Cardiac muscle cell (in vitro differentiated cells and primary cell): ENCODE results near the gene DLGAP4. TPM values are rescaled to one million over a fixed set of nuclear protein-coding genes. Genes with fewer than 3 reads are reported as not detected.

Experiments used
- DNase-seq, 2 donors: peaks; one replicate each; pipeline versions ENCODE4 v3.0.0 to v3.0.0-alpha.2; 2010 to 2017; ENCODE audit warnings: low read depth in 1 of 2, low spot score in 1 of 2
- H3K27ac ChIP-seq: fragments of 200-600 bp; sonication (generic); 2 replicates; pipeline ENCODE4 v1.5.1; 2016
- H3K27me3 ChIP-seq: fragments of 200-600 bp; sonication (generic); 2 replicates; pipeline ENCODE4 v1.6.0; 2016; ENCODE audit warnings: control low read depth
- H3K36me3 ChIP-seq: fragments of 200-600 bp; sonication (generic); 2 replicates; pipeline ENCODE4 v1.5.1; 2016; ENCODE audit warnings: control low read depth
- H3K4me1 ChIP-seq: fragments of 200-600 bp; sonication (generic); 2 replicates; pipeline ENCODE4 v1.8.1; 2017; ENCODE audit warnings: low read depth, mild to moderate bottlenecking, mixed run types
- H3K4me3 ChIP-seq: fragments of 200-600 bp; sonication (generic); 2 replicates; pipeline ENCODE4 v1.5.1; 2016; ENCODE audit warnings: mild to moderate bottlenecking
- H3K9me3 ChIP-seq: fragments of 200-600 bp; sonication (generic); 2 replicates; pipeline ENCODE4 v1.5.1; 2017; ENCODE audit warnings: low read depth, mild to moderate bottlenecking, control low read depth
- polyA plus RNA-seq: library from polyadenylated mRNA; unstranded; fragments of >200 nt; fragmentation: Nextera tagmentation; extraction: Ambion mirVana; gene quantifications from 2 replicates; pipeline ENCODE4 v1.2.1, GENCODE V29; 2016
- total RNA-seq: library from RNA; depleted of rRNA; stranded (reverse); fragments of >200 nt; gene quantifications from 2 replicates; pipeline ENCODE4 v1.2.3, GENCODE V29; 2016
- TF ChIP-seq, protein P1 (sequence below): IDR thresholded peaks from 2 replicates; pipeline ENCODE4 v1.5.1; 2012; ENCODE audit warnings: low read depth, mild to moderate bottlenecking, low read length

The DLGAP4 gene
- total and polyA plus RNA-seq, 2 experiments from 2014 or later = 45.7 to 51.6 TPM

DNA sequence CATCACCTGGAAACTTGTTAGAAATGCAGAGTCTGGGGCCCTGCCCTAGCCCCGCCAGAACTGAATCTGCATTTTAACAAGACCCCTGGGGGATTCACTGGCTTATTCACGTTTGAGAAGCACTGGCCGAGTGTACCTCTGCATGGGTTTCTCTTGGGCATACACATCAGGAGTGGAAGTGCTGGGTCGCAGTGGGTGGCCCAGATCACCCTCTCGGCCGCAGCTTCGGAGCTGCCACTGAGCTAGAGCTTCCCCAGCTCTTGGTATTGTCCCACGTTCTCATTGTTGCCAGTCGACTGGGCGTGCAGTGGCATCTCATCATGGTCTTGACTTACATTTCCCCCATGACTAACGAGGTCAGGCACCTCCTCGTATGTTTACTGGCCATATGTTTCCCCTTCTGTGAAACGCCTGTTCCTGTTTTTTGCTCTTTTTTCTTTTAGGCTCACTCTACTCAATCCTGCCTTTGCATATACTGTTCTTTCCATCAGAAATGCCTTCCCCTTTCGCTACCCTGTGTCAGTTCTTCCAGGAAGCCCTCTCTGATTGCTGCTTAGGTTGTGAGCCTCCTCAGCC is 3.0 kb upstream of the DLGAP4 start:
- no peak for DNase-seq
- Histone ChIP-seq H3K4me3 (no peak overlapping the region), H3K4me1 (no peaks in the 10 kb centered on the region), H3K9me3 (no peaks in the 10 kb centered on the region), H3K27ac (no peak overlapping the region), H3K27me3 (peaks cover 73% of the 10 kb centered on the region), H3K36me3 (no peaks in the 10 kb centered on the region)
- TF ChIP-seq, protein P1, sequence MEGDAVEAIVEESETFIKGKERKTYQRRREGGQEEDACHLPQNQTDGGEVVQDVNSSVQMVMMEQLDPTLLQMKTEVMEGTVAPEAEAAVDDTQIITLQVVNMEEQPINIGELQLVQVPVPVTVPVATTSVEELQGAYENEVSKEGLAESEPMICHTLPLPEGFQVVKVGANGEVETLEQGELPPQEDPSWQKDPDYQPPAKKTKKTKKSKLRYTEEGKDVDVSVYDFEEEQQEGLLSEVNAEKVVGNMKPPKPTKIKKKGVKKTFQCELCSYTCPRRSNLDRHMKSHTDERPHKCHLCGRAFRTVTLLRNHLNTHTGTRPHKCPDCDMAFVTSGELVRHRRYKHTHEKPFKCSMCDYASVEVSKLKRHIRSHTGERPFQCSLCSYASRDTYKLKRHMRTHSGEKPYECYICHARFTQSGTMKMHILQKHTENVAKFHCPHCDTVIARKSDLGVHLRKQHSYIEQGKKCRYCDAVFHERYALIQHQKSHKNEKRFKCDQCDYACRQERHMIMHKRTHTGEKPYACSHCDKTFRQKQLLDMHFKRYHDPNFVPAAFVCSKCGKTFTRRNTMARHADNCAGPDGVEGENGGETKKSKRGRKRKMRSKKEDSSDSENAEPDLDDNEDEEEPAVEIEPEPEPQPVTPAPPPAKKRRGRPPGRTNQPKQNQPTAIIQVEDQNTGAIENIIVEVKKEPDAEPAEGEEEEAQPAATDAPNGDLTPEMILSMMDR = no peak

- Histone ChIP-seq H3K4me1 (no peaks in the 10 kb centered on the region), H3K36me3 (no peaks in the 10 kb centered on the region), H3K27ac (no peak overlapping the region), H3K4me3 (no peak overlapping the region), H3K27me3 (peaks cover 80% of the 10 kb centered on the region), H3K9me3 (no peaks in the 10 kb centered on the region)
- TF ChIP-seq, protein P1 = no peak
- DNase-seq = no peak
Observed at GRCh38 chr20:36303831-36304230, 2.3 kb upstream of the DLGAP4 start.

GRCh38 chr20:36304786-36305495 is 1.2 kb upstream of the DLGAP4 start:
- Histone ChIP-seq H3K9me3 (no peaks in the 10 kb centered on the region), H3K4me3 (no peak overlapping the region), H3K36me3 (no peaks in the 10 kb centered on the region), H3K27me3 (peaks cover 91% of the 10 kb centered on the region), H3K27ac (no peak overlapping the region), H3K4me1 (no peaks in the 10 kb centered on the region)
- DNase-seq = peak in 1 of 2 donors; percentile 29
- TF ChIP-seq, protein P1 = no peak

GRCh38 chr20:36306553-36307411 is 643 bp downstream of the DLGAP4 start:
- Histone ChIP-seq H3K27me3 (peaks cover 97% of the 10 kb centered on the region), H3K36me3 (no peaks in the 10 kb centered on the region), H3K4me3 (peak overlapping the region; percentile 32), H3K4me1 (no peaks in the 10 kb centered on the region), H3K27ac (no peak overlapping the region), H3K9me3 (no peaks in the 10 kb centered on the region)
- no peak for DNase-seq
- TF ChIP-seq, protein P1 = no peak

GRCh38 chr20:36307412-36308325 is 1.5 kb downstream of the DLGAP4 start:
- Histone ChIP-seq H3K4me3 (no peak overlapping the region), H3K9me3 (no peaks in the 10 kb centered on the region), H3K27ac (no peak overlapping the region), H3K27me3 (peaks cover 93% of the 10 kb centered on the region), H3K4me1 (no peaks in the 10 kb centered on the region), H3K36me3 (no peaks in the 10 kb centered on the region)
- TF ChIP-seq, protein P1 = no peak
- DNase-seq = peak in 1 of 2 donors; percentile 42
